VCaP (cell line): ENCODE measurements around the gene RPL7L1.

ENCODE experiments used
- H3K27ac ChIP-seq: fragments of 450-650 bp; 2 replicates; pipeline ENCODE4 v1.5.1; 2017
- TF ChIP-seq, protein P1 (sequence below): fragments of 450-650 bp; conservative IDR thresholded peaks from 2 replicates; pipeline ENCODE4 v1.5.1; 2017; ENCODE audit warnings: mild to moderate bottlenecking, moderate library complexity

RPL7L1 gene

GRCh38 chr6:42851599-42851998 is 27.8 kb upstream of the RPL7L1 start:
- no peak overlapping the region for H3K27ac ChIP-seq
- TF ChIP-seq, protein P1, sequence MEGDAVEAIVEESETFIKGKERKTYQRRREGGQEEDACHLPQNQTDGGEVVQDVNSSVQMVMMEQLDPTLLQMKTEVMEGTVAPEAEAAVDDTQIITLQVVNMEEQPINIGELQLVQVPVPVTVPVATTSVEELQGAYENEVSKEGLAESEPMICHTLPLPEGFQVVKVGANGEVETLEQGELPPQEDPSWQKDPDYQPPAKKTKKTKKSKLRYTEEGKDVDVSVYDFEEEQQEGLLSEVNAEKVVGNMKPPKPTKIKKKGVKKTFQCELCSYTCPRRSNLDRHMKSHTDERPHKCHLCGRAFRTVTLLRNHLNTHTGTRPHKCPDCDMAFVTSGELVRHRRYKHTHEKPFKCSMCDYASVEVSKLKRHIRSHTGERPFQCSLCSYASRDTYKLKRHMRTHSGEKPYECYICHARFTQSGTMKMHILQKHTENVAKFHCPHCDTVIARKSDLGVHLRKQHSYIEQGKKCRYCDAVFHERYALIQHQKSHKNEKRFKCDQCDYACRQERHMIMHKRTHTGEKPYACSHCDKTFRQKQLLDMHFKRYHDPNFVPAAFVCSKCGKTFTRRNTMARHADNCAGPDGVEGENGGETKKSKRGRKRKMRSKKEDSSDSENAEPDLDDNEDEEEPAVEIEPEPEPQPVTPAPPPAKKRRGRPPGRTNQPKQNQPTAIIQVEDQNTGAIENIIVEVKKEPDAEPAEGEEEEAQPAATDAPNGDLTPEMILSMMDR = no peak

DNA sequence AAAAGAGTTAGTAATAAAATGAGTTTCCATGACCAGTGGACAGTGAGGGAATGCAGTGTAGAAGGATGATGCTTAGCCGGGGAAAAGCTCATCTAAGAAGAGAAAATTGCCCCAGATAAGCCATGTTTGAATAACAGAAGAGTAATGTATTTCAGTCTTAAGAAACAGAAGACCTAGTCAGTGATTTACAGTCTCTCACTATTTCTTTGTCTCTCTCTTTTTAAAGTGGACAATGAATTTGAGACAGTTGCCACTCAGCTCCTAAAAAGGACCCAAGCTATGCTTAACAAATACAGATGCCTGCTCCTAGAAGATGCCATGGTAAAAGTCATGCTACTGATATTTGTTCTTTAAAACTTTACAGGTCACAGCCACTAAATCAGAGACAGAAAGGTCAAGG is 19.4 kb upstream of the RPL7L1 start:
- TF ChIP-seq, protein P1 = no peak

GRCh38 chr6:42860481-42860880 is 18.9 kb upstream of the RPL7L1 start:
- no peak overlapping the region for H3K27ac ChIP-seq
- TF ChIP-seq, protein P1 = no peak

More for the DNA sequence above, 19.4 kb upstream of the RPL7L1 start:
- H3K27ac ChIP-seq = no peak overlapping the region

DNA sequence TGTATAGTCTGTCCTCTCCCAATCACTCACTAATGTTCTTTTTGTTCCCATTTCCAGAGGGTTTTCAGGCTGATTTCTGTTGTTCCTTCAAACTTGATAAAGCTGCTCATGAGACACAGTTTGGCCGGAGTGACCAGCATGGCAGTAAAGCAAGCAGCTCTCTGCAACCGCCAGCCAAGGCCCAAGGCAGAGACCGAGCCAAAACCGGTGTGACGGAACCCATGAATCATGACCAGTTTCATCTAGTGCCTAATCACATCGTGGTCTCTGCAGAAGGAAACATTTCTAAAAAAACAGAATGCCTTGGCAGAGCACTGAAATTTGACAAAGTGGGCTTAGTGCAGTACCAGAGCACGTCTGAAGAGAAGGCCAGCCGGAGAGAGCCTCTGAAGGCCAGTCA is 14.8 kb upstream of the RPL7L1 start:
- TF ChIP-seq, protein P1 = no peak
- no peak overlapping the region for H3K27ac ChIP-seq

DNA sequence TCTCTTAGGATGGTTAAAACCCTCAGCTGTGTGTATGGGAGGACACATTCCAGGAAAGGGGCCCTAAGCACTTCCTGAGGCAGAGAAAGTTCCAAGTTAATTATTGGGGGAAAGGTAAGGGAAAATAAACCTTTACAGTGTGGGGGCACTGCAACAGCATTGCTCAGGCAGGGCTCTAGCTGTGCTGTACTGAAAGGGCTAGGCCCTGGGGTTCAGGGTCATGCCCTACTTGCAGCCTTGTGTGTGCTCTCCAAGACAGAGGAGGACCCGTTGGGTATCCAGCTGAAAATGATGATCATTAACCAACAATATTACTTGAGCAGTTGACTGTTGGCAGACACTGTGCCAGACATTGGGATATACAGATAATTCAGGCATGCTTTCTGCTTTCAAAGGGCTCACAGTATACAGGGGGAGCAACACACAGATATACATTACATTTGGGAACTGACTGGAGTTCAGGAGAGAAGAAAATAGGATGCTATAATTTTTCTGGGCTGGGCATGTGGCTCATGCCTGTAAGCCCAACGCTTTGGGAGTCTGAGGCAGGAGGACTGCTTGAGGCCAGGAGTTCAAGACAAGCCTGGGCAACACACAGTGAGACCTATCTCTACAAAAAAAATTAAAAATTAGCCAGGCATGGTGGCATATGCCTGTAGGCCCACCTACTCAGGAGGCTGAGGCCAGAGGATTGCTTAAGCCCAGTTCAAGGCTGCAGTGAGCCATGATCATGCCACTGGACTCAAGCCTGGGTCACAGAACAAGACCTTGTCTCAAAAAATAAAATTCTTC is 9.1 kb upstream of the RPL7L1 start:
- H3K27ac ChIP-seq = no peak overlapping the region
- TF ChIP-seq, protein P1 = no peak

GRCh38 chr6:42871711-42872110 is 7.7 kb upstream of the RPL7L1 start:
- TF ChIP-seq, protein P1 = no peak
- no peak overlapping the region for H3K27ac ChIP-seq

- TF ChIP-seq, protein P1 = no peak
Observed at GRCh38 chr6:42873313-42873712, 6.1 kb upstream of the RPL7L1 start.

More at GRCh38 chr6:42873313-42873712, 6.1 kb upstream of the RPL7L1 start:
- H3K27ac ChIP-seq = no peak overlapping the region
